Measurements from ENCODE around the gene HSD17B10. TPM values are rescaled to one million over a fixed set of nuclear protein-coding genes. Genes with fewer than 3 reads are reported as not detected.
"Not testable (repeated sequence)": the region's sequence is repeated elsewhere in the genome, so short reads cannot be mapped to it uniquely, and the experiment has no call there.

The HSD17B10 gene
- polyA plus RNA-seq, 1 donor (not counting 4 experiments of a cell fraction or from before 2014, with no cell fraction given), result 140 TPM

- Histone ChIP-seq H3K9ac (ENCODE audit: control insufficient read depth, extremely low read depth, insufficient read depth, low read length) (no peak overlapping the region), H3K27ac (ENCODE audit: control insufficient read depth, insufficient read depth, low read length) (no peak overlapping the region), H3K9me1 (ENCODE audit: control insufficient read depth, extremely low read depth, insufficient read depth, low read length) (no peaks in the 10 kb centered on the region), H3K27me3 (ENCODE audit: control insufficient read depth, extremely low read depth, insufficient read depth, low read length) (no peaks in the 10 kb centered on the region), H3K4me2 (ENCODE audit: control insufficient read depth, extremely low read depth, insufficient read depth, low read depth, low read length) (no peak overlapping the region), H3K4me3 (ENCODE audit: control insufficient read depth in 2 of 3, extremely low read depth in 1 of 3, insufficient read depth in 2 of 3, low read depth in 1 of 3, low read length in 3 of 3) (no peak overlapping the region), H3K36me3 (ENCODE audit: control insufficient read depth in 2 of 2, extremely low read depth in 1 of 2, insufficient read depth in 2 of 2, low read length in 2 of 2) (no peaks in the 10 kb centered on the region), H3K79me2 (ENCODE audit: control insufficient read depth, insufficient read depth, low read length) (no peaks in the 10 kb centered on the region), H3K9me3 (ENCODE audit: control insufficient read depth, low read depth, low read length) (no peaks in the 10 kb centered on the region), H3K4me1 (ENCODE audit: control insufficient read depth, extremely low read depth, insufficient read depth, low read length) (peaks cover 22% of the 10 kb centered on the region), H2AFZ (ENCODE audit: control insufficient read depth, low read length) (no peak overlapping the region), H4K20me1 (ENCODE audit: control insufficient read depth, extremely low read depth, insufficient read depth, low read length) (no peaks in the 10 kb centered on the region)
- dilution Hi-C loops (cut with MboI; ENCODE audit: extremely low pct_ligation_motif_present, low sequenced_read_pairs), result no loop called here
- TF ChIP-seq CTCF (optimal IDR thresholded peaks at IDR 0.05 in 1 of 3, IDR thresholded peaks at IDR 0.05 in 1 of 3, conservative IDR thresholded peaks at IDR 0.05 in 1 of 3; ENCODE audit: extremely low read depth in 1 of 3, insufficient read depth in 2 of 3, low read length in 3 of 3) (no peak), EZH2 (IDR thresholded peaks at IDR 0.05; ENCODE audit: low read length) (no peak)
- DNase-seq (ENCODE audit: low read depth, low spot score) (no peak), FAIRE-seq (no peak)
These were observed 40.5 kb upstream of the HSD17B10 start for GRCh38 chrX:53474707-53475106.

GRCh38 chrX:53471346-53471745, 37.2 kb upstream of the HSD17B10 start:
- Histone ChIP-seq H3K9me3 (ENCODE audit: control insufficient read depth, low read depth, low read length) (no peaks in the 10 kb centered on the region), H3K36me3 (ENCODE audit: control insufficient read depth in 2 of 2, extremely low read depth in 1 of 2, insufficient read depth in 2 of 2, low read length in 2 of 2) (no peaks in the 10 kb centered on the region), H2AFZ (ENCODE audit: control insufficient read depth, low read length) (no peak overlapping the region), H3K9ac (ENCODE audit: control insufficient read depth, extremely low read depth, insufficient read depth, low read length) (no peak overlapping the region), H3K4me2 (ENCODE audit: control insufficient read depth, extremely low read depth, insufficient read depth, low read depth, low read length) (no peak overlapping the region), H3K27ac (ENCODE audit: control insufficient read depth, insufficient read depth, low read length) (no peak overlapping the region), H3K4me1 (ENCODE audit: control insufficient read depth, extremely low read depth, insufficient read depth, low read length) (peaks cover 17% of the 10 kb centered on the region), H3K4me3 (ENCODE audit: control insufficient read depth in 2 of 3, extremely low read depth in 1 of 3, insufficient read depth in 2 of 3, low read depth in 1 of 3, low read length in 3 of 3) (no peak overlapping the region), H3K79me2 (ENCODE audit: control insufficient read depth, insufficient read depth, low read length) (no peaks in the 10 kb centered on the region), H3K27me3 (ENCODE audit: control insufficient read depth, extremely low read depth, insufficient read depth, low read length) (no peaks in the 10 kb centered on the region), H4K20me1 (ENCODE audit: control insufficient read depth, extremely low read depth, insufficient read depth, low read length) (no peaks in the 10 kb centered on the region), H3K9me1 (ENCODE audit: control insufficient read depth, extremely low read depth, insufficient read depth, low read length) (no peaks in the 10 kb centered on the region)
- dilution Hi-C loops (cut with MboI; ENCODE audit: extremely low pct_ligation_motif_present, low sequenced_read_pairs), result no loop called here
- no peak for TF ChIP-seq CTCF (optimal IDR thresholded peaks at IDR 0.05 in 1 of 3, IDR thresholded peaks at IDR 0.05 in 1 of 3, conservative IDR thresholded peaks at IDR 0.05 in 1 of 3; ENCODE audit: extremely low read depth in 1 of 3, insufficient read depth in 2 of 3, low read length in 3 of 3)
- TF ChIP-seq EZH2 (IDR thresholded peaks at IDR 0.05; ENCODE audit: low read length), result no peak
- DNase-seq (ENCODE audit: low read depth, low spot score) (no peak), FAIRE-seq (no peak)

DNA sequence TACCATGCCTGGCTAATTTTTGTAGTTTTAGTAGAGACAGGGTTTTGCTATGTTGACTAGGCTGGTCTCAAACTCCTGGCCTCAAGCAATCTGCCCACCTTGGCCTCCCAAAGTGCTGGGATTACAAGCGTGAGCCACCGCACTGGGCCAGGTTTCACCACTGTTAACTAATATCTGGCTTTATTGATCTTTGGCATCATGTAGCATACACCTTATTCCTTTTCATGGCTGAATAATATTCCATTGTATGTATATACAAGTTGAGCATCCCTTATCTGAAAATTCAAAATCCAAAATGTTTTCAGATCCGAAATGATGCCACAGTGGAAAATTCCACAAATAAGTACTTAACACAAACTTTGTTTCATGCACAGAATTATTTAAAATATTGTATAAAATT, 34.5 kb upstream of the HSD17B10 start:
- H2AFZ ChIP-seq (ENCODE audit: control insufficient read depth, low read length); H4K20me1 ChIP-seq (ENCODE audit: control insufficient read depth, extremely low read depth, insufficient read depth, low read length); H3K9me3 ChIP-seq (ENCODE audit: control insufficient read depth, low read depth, low read length); H3K9me1 ChIP-seq (ENCODE audit: control insufficient read depth, extremely low read depth, insufficient read depth, low read length); H3K9ac ChIP-seq (ENCODE audit: control insufficient read depth, extremely low read depth, insufficient read depth, low read length); H3K4me3 ChIP-seq (ENCODE audit: control insufficient read depth in 2 of 3, extremely low read depth in 1 of 3, insufficient read depth in 2 of 3, low read depth in 1 of 3, low read length in 3 of 3); H3K36me3 ChIP-seq (ENCODE audit: control insufficient read depth in 2 of 2, extremely low read depth in 1 of 2, insufficient read depth in 2 of 2, low read length in 2 of 2); H3K27me3 ChIP-seq (ENCODE audit: control insufficient read depth, extremely low read depth, insufficient read depth, low read length); H3K4me1 ChIP-seq (ENCODE audit: control insufficient read depth, extremely low read depth, insufficient read depth, low read length); DNase-seq (ENCODE audit: low read depth, low spot score); FAIRE-seq; H3K27ac ChIP-seq (ENCODE audit: control insufficient read depth, insufficient read depth, low read length); H3K4me2 ChIP-seq (ENCODE audit: control insufficient read depth, extremely low read depth, insufficient read depth, low read depth, low read length); dilution Hi-C loops (cut with MboI; ENCODE audit: extremely low pct_ligation_motif_present, low sequenced_read_pairs); H3K79me2 ChIP-seq (ENCODE audit: control insufficient read depth, insufficient read depth, low read length): not testable (repeated sequence)
